Uterus (tissue), 4 donors: ENCODE data around the gene SNX30. TPM values are rescaled to one million over a fixed set of nuclear protein-coding genes. Genes with fewer than 3 reads are reported as not detected.

ENCODE experiments used
- DNase-seq, 2 donors: peaks; one replicate each; pipeline ENCODE4 v3.0.0-alpha.2; 2019 to 2020
- H3K27ac ChIP-seq, 2 donors: fragments of 200-600 bp; sonication (generic); 1 replicate in 1 of 2; 2 replicates in 1 of 2; pipeline ENCODE4 v1.5.1; 2016 to 2018
- H3K27me3 ChIP-seq, 2 donors: fragments of 200-600 bp; sonication (generic); one replicate each; pipeline ENCODE4 v1.5.1; 2018 to 2019; ENCODE audit warnings: control low read depth in 1 of 2
- H3K36me3 ChIP-seq, 2 donors: fragments of 200-600 bp; sonication (generic); one replicate each; pipeline ENCODE4 v1.5.1; 2019; ENCODE audit warnings: control low read depth in 1 of 2
- H3K4me1 ChIP-seq, 2 donors: fragments of 200-600 bp; sonication (generic); one replicate each; pipeline ENCODE4 v1.5.1; 2018 to 2019; ENCODE audit warnings: control low read depth in 1 of 2
- H3K4me3 ChIP-seq, 2 donors: fragments of 200-600 bp; sonication (generic); 1 replicate in 1 of 2; 2 replicates in 1 of 2; pipeline ENCODE4 v1.5.1; 2018 to 2019; ENCODE audit warnings: mild to moderate bottlenecking in 1 of 2
- H3K9me3 ChIP-seq, 2 donors: fragments of 200-600 bp; sonication (generic); one replicate each; pipeline ENCODE4 v1.5.1; 2019; ENCODE audit warnings: control low read depth in 1 of 2
- CTCF ChIP-seq, 4 experiments: fragments of 200-600 bp in 2 of 4; fragments of 450-650 bp in 2 of 4; sonication (generic) in 2 of 4; IDR thresholded peaks; one replicate each; pipeline ENCODE4 v1.5.1; 2016 to 2019; ENCODE audit warnings: antibody characterized with exemption in 4 of 4, mild to moderate bottlenecking in 2 of 4, moderate library complexity in 1 of 4
- POLR2A ChIP-seq, 2 donors: fragments of 450-650 bp; IDR thresholded peaks; one replicate each; pipeline ENCODE4 v1.6.1; 2016; ENCODE audit warnings: antibody characterized with exemption in 2 of 2, mild to moderate bottlenecking in 1 of 2, moderate library complexity in 1 of 2
- intact Hi-C: fragments of 100-400 bp; cut with DNase I; formaldehyde crosslinking; loops from one replicate; pipeline ENCODE4 v1.15.1; 2023; ENCODE audit warnings: low total_unique reads
- total RNA-seq, 4 donors: library from RNA; depleted of rRNA in 3 of 4; stranded (reverse); fragments of >200 nt in 3 of 4; gene quantifications; one replicate each; pipeline versions ENCODE4 v1.1.0 to v1.2.4, GENCODE V29; 2014 to 2023
- donor health status: DM: yes; HTN: yes; CAD: no.

SNX30 gene
- total RNA-seq, 4 donors from 2014 or later, result 3.1 to 20.3 (median 11.6) TPM

DNA sequence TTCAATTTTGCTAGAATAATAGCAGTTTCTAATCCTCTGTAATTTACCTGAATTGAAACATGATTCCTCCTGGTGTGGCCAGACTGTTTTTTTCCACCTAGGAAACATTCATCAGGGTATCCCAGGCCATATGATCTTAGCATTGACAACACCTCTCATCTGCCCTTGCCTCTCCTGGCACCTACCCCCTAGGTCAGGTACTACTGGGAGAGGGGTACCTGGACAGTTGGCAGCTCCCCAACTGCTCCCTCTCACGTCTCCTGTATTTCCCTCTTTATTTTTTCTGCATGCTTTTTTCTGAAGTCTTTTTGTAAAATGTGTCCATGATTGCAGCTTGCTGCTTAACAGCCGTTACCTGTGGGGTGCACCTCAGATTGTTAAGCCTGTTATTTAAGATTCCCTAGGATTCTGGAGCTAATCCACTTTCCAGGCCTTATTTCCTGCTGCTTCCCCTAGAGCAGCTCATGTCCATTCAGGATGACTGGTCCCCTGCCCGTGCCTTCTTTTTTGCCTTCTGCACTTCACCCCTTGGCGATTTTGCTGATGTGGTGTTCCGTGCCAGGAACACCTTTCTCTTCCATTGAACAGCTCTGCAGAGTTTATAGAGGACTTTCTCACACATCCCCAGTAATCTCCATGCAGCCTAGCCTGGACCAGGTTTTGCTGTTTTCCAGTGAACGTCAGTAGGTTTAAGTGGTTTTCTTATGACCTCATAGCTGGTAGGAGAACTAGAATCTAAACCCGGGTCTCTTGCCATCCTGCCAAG lies 33.6 kb downstream of the SNX30 start:
- Histone ChIP-seq H3K27me3 (no peaks in the 10 kb centered on the region), H3K36me3 (no peaks in the 10 kb centered on the region), H3K9me3 (no peaks in the 10 kb centered on the region), H3K4me3 (no peak overlapping the region), H3K27ac (no peak overlapping the region), H3K4me1 (peaks cover 4 to 16% of the 10 kb centered on the region in 2 donors)
- no peak for TF ChIP-seq CTCF (IDR thresholded peaks at IDR 0.05)
- TF ChIP-seq POLR2A (IDR thresholded peaks at IDR 0.05), result no peak
- no peak for DNase-seq
- intact Hi-C loops, result no loop called here

DNA sequence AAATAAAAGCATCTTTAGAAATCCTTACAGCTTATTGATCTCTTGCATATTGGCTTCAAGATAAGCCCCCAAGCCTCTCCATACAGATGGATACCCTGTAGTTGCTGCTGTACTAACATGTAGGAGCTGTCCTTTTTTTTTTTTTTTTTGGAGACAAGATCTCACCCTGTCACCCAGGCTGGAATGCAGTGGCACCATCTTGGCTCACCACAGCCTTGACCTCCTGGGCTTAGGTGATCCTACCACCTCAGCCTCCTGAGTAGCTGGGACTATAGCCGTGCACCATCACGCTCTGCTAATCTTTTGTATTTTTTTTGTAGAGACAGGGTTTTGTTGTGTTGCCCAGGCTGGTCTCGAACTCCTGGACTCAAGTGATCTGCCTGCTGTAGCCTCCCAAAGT lies 35.4 kb downstream of the SNX30 start:
- Histone ChIP-seq H3K36me3 (no peaks in the 10 kb centered on the region), H3K4me3 (no peak overlapping the region), H3K4me1 (peaks cover 14 to 17% of the 10 kb centered on the region in 2 donors), H3K27me3 (no peaks in the 10 kb centered on the region), H3K27ac (no peak overlapping the region), H3K9me3 (no peaks in the 10 kb centered on the region)
- no peak for DNase-seq
- intact Hi-C loops, result no loop called here
- TF ChIP-seq CTCF (IDR thresholded peaks at IDR 0.05) (no peak), POLR2A (IDR thresholded peaks at IDR 0.05) (no peak)

- Histone ChIP-seq H3K9me3 (no peaks in the 10 kb centered on the region), H3K27me3 (no peaks in the 10 kb centered on the region), H3K27ac (no peak overlapping the region), H3K4me1 (peaks cover 14 to 17% of the 10 kb centered on the region in 2 donors), H3K4me3 (no peak overlapping the region), H3K36me3 (no peaks in the 10 kb centered on the region)
- TF ChIP-seq CTCF (IDR thresholded peaks at IDR 0.05) (no peak), POLR2A (IDR thresholded peaks at IDR 0.05) (no peak)
- no peak for DNase-seq
- intact Hi-C loops, result no loop called here
Measured at GRCh38 chr9:112786829-112787520, 36.4 kb downstream of the SNX30 start.

- Histone ChIP-seq H3K4me3 (no peak overlapping the region), H3K4me1 (peaks cover 14 to 17% of the 10 kb centered on the region in 2 donors), H3K27me3 (no peaks in the 10 kb centered on the region), H3K36me3 (no peaks in the 10 kb centered on the region), H3K27ac (peak overlapping the region in 1 of 2 donors; percentile 57), H3K9me3 (no peaks in the 10 kb centered on the region)
- no peak for DNase-seq
- TF ChIP-seq POLR2A (IDR thresholded peaks at IDR 0.05) (no peak), CTCF (IDR thresholded peaks at IDR 0.05) (no peak)
- intact Hi-C loops, result no loop called here
Measured at GRCh38 chr9:112787978-112788377, 37.4 kb downstream of the SNX30 start.

DNA sequence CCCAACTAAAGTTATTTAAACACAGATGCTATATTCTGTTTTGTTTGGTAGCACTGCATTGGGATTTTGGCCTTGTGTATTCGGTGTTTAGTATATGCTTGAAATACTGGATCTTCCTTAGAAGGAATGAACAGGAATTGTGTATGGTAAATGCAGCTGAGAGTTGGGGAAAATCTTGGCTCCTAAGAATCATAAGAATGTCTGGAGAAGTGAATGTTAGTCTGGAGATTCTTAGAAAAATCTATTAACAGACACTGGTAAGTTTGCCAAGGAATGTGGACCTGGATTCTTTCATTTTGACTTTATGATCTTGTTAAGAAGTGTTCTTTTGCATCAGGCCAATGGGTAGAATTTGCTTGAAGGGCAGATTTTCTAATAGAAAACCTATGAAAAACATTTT lies 38.9 kb downstream of the SNX30 start:
- Histone ChIP-seq H3K4me3 (no peak overlapping the region), H3K27me3 (no peaks in the 10 kb centered on the region), H3K9me3 (no peaks in the 10 kb centered on the region), H3K4me1 (peaks cover 14 to 15% of the 10 kb centered on the region in 2 donors), H3K36me3 (no peaks in the 10 kb centered on the region), H3K27ac (peak overlapping the region; percentile 57 to 65)
- intact Hi-C loops, result no loop called here
- DNase-seq, result no peak
- TF ChIP-seq CTCF (IDR thresholded peaks at IDR 0.05), result no peak
- no peak for TF ChIP-seq POLR2A (IDR thresholded peaks at IDR 0.05)
